AG10803 (cell line): ENCODE results near the gene CDH23.

Source experiments
- DNase-seq: peaks from one replicate; pipeline ENCODE4 v3.0.0; 2010; ENCODE audit warnings: low read depth
- H3K4me3 ChIP-seq: 2 replicates; pipeline ENCODE4 v1.5.1; 2011; ENCODE audit warnings: mild to moderate bottlenecking, low read length, control low read depth
- CTCF ChIP-seq: conservative IDR thresholded peaks from 2 replicates; pipeline ENCODE4 v1.5.1; 2011; ENCODE audit warnings: mild to moderate bottlenecking, low read length, control low read depth, inconsistent platforms

CDH23 gene

GRCh38 chr10:71375952-71376351, 20.8 kb upstream of the CDH23 start:
- no peak overlapping the region for H3K4me3 ChIP-seq
- TF ChIP-seq CTCF = no peak
- no peak for DNase-seq

- no peak for DNase-seq
- TF ChIP-seq CTCF = no peak
- no peak overlapping the region for H3K4me3 ChIP-seq
These were observed 18.2 kb upstream of the CDH23 start for GRCh38 chr10:71378336-71379117.

- H3K4me3 ChIP-seq = no peak overlapping the region
- TF ChIP-seq CTCF = no peak
- no peak for DNase-seq
These were observed 17.5 kb upstream of the CDH23 start for GRCh38 chr10:71379118-71379766.

- no peak for DNase-seq
- no peak overlapping the region for H3K4me3 ChIP-seq
- TF ChIP-seq CTCF = no peak
These were observed 15.9 kb upstream of the CDH23 start for GRCh38 chr10:71380841-71381240.

- TF ChIP-seq CTCF = no peak
- H3K4me3 ChIP-seq = no peak overlapping the region
- no peak for DNase-seq
These were observed 15.1 kb upstream of the CDH23 start for GRCh38 chr10:71381611-71382010.

- DNase-seq = no peak
- no peak for TF ChIP-seq CTCF
- no peak overlapping the region for H3K4me3 ChIP-seq
These were observed 14.7 kb upstream of the CDH23 start for GRCh38 chr10:71382028-71382427.

GRCh38 chr10:71382757-71383156, 14.0 kb upstream of the CDH23 start:
- TF ChIP-seq CTCF = no peak
- DNase-seq = peak; percentile 61
- H3K4me3 ChIP-seq = no peak overlapping the region
